HG03097 (cell line): ENCODE measurements around the gene LYZL1.
"Not testable (repeated sequence)": the region's sequence is repeated elsewhere in the genome, so short reads cannot be mapped to it uniquely, and the experiment has no call there.

Experiments used
- ATAC-seq: cut with Tn5 transposase; IDR thresholded peaks from one replicate; pipeline ENCODE4 v1.9.1; 2021; ENCODE audit not compliant: unreplicated experiment, low FRiP score

Gene LYZL1

DNA sequence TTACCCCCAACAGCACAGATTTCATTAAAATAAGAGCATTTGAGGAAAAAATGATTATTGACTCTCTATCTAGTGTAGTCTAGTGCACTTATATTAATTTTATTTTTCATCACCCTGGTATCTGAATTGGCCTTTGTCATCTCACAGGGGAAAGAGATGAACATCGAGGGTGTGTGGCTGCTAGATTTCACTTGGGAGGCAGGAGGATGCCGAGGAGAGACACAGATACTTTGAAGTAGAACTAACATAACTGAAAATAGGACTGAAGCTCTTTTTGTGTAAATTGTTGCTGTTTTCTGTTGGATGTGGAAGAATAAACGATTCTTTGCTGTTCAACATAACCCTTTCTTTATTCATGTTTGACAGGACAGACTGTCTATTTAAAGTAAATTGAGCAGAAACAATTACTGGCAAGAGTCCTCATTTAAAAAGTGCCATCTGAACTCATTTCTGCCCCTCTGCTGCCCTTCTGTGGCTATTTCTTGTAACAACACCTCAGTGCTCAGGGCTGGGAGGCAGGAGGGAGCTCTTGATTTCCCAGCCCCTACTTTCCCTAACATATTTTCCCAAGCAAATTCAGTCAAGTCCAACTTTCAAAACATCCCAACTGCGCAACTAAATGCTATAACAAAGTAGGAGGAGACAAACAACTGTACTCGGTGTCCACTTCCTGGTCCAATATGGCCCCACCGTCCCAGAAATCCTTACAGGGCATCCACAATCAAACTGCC, 15.6 kb downstream of the LYZL1 start:
- no peak for ATAC-seq

- ATAC-seq: no peak
These were observed 16.1 kb downstream of the LYZL1 start for GRCh38 chr10:29304995-29305335.

GRCh38 chr10:29306688-29307087, 17.8 kb downstream of the LYZL1 start:
- no peak for ATAC-seq

DNA sequence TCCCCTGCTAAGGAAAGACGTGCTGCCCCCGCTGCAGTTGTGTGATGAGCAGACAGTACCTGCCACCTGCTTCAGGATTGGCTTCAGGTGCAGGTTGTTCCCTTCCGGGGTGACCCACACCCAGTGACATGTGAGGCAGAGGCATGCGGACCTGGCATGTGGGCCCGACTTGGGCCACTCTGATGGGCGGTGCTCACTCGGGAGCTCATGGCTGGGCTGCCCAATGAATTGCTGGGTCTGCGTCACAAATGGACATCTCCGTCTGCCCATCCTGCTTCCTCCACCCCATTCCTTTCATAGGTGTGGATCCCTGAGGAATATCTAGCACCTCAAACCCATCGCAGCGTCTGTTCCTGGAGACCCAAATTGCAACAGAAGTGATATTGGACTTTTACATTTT, 19.3 kb downstream of the LYZL1 start:
- not testable (repeated sequence) for ATAC-seq

DNA sequence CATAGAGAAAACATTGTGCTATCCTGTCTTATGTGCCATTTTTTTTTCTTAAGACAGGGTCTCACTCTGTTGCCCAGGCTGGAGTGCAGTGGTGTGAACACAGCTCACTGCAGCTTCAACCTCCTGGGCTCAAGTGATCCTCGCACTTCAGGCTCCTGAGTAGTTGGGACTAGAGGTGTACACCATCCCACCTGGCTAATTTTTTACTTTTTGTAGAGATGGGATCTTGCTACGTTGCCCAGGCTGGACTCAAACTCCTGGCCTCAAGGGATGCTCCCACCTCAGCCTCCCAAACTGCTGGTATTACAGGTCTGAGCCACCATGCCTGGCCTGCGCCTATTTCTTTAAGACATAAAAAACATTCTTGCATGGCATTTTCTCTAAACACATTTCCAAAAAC, 20.6 kb downstream of the LYZL1 start:
- no peak for ATAC-seq

- ATAC-seq: not testable (repeated sequence)
These were observed 21.6 kb downstream of the LYZL1 start for GRCh38 chr10:29310463-29310862.

GRCh38 chr10:29313071-29313470, 24.2 kb downstream of the LYZL1 start:
- ATAC-seq: no peak

DNA sequence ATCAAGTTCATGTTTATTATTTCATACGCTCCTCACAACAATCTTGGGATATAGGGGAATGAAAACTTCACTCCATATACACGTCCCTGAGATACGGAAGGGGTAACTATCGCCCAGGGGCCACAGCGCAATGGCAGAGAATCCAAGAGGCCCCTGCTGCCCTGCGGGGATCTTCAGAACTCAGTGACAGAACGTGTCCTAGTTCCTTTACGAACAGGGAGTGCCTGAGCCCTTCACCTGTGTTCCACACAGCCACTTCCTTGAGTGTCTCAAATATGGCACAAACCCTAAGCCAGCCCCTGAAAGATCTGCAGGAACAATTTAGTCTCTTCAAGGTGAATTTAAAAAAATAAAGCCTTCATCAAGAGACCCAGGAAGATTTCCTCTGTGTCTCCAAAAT, 25.9 kb downstream of the LYZL1 start:
- ATAC-seq: no peak

- ATAC-seq: no peak
These were observed 26.9 kb downstream of the LYZL1 start for GRCh38 chr10:29315814-29316213.

- ATAC-seq: no peak
These were observed 27.6 kb downstream of the LYZL1 start for GRCh38 chr10:29316308-29317026.

- ATAC-seq: no peak
These were observed 28.2 kb downstream of the LYZL1 start for GRCh38 chr10:29317027-29317420.

GRCh38 chr10:29317423-29318021, 28.7 kb downstream of the LYZL1 start:
- ATAC-seq: no peak

DNA sequence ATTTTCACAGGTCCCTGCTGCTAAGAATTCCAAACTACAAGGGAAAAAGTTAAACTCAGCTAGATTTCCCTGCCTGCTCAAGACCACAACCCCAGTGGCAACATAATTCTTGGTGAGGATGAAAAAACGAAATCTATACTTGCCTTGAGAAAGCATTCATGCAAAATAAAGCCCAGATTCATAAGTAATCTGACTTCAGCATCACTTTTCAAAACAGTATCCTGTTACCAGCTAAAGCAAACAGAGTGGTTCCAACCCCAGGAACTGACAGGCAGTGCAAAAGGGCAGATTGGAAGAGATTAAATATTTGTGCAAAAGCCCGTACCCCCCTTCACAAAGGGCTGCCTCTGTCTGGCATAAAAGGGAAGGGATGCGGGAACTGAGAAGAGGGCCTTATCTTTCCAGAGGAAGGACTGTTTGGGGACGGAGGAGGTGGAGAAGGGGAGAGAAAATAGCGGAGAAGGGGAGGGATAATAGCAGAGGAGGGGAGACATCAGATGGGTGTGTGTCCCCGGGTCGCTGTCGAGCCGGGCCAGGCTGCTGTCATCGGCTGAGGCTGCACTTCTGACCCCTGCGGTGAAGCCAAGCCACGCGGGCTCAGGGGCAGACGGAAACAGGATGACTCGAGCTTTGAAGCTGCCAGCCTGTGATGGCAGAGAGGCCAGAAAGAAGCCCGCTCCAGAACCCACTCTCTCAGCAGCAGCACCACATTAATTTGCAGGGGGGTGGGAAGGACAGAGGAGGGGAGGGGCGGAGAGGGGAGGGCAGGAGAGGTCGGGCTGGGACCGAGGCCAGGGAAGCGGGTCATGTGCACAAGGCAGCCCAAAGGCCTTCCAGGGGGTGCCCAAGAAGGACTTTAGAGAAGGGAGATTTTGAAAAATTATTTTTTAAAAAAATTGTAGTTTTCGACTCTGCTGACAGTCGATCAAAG, 29.5 kb downstream of the LYZL1 start:
- ATAC-seq: not testable (repeated sequence)

DNA sequence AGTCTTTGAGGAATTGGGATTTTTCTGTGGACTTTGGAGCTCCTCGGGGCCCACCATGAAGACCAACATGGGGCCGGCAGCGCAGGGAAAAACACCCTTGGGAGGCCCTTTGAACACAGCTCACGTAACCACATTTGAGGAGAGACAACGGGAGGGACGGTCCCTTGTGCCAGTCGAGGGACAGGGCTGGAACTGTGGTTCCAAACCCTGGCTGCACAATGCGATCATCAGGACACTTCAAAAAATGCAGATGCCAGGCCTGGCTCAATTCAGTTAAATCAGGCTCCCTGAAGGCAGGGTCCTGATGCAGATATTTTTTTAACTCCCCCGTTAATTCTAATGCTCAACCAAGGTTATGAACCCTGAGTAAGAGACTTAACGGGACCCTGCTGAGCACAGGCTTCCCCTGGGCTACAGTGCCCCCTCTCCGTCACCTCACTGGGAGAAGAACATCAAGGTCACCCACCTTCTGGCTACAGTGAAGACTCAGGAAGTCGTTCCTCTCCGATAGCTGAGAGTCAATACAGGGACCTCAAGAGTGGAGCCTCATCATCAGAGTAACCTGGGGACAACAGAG, 30.4 kb downstream of the LYZL1 start:
- ATAC-seq: no peak

- not testable (repeated sequence) for ATAC-seq
These were observed 31.8 kb downstream of the LYZL1 start for GRCh38 chr10:29320680-29321121.

GRCh38 chr10:29321656-29322055, 32.8 kb downstream of the LYZL1 start:
- no peak for ATAC-seq

- ATAC-seq: no peak
These were observed 34.0 kb downstream of the LYZL1 start for GRCh38 chr10:29322918-29323317.

DNA sequence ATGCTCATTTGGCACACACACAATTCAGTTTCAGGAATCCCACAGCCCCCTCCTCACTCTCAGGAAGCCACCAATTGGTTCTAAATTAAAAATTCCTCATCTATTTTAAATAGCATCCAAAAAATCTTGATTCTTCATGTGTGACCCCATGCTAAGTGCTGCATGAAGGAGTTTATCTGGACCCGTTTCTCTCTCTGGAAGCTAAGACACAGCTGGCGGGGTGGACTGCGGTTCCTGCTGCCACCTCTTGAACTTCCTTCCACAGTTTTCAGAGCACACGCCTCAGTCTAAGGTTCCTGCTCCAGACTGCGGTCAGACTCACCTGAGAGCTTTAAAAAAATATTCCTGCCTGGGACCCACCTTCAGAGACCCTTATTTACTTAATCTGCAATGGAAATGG, 34.5 kb downstream of the LYZL1 start:
- ATAC-seq: no peak

DNA sequence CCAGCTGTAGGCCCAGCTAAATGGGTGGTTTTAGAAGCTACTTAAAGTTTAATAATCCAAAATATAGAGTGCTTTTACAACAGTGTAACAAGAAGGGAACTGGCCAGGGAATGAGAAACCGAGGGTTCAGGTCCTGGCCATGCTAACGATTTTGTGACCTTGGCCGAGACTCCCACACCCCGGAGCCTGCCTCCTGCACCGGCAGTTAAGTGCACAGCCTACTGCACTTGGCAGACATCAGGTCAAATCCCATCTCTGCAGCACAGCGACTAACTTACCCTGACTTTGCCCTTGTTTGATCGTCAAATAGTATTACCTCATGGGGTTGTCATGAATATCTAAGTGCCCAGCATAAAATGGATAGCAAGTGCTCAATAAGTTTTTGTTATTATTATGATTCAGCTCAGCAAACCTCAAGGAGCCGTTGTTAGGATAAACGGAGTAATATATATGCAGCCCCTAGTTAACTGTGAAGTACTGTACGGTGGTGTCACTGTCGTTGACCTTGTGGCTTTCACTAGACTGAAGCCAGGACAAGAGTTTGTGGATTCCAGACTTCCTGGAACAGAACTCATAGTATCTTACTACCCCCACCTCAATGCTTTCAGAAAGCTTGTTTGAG, 35.5 kb downstream of the LYZL1 start:
- ATAC-seq: no peak

- ATAC-seq: no peak
These were observed 37.4 kb downstream of the LYZL1 start for GRCh38 chr10:29326299-29326698.
